GM18498 (cell line): ENCODE data around the gene WDR6.
"Not testable (repeated sequence)": the region's sequence is repeated elsewhere in the genome, so short reads cannot be mapped to it uniquely, and the experiment has no call there.

ENCODE experiments used
- ATAC-seq: cut with Tn5 transposase; IDR thresholded peaks from one replicate; pipeline ENCODE4 v1.9.1; 2021; ENCODE audit warnings: mild to moderate bottlenecking, moderate library complexity; ENCODE audit not compliant: unreplicated experiment

The WDR6 gene

DNA sequence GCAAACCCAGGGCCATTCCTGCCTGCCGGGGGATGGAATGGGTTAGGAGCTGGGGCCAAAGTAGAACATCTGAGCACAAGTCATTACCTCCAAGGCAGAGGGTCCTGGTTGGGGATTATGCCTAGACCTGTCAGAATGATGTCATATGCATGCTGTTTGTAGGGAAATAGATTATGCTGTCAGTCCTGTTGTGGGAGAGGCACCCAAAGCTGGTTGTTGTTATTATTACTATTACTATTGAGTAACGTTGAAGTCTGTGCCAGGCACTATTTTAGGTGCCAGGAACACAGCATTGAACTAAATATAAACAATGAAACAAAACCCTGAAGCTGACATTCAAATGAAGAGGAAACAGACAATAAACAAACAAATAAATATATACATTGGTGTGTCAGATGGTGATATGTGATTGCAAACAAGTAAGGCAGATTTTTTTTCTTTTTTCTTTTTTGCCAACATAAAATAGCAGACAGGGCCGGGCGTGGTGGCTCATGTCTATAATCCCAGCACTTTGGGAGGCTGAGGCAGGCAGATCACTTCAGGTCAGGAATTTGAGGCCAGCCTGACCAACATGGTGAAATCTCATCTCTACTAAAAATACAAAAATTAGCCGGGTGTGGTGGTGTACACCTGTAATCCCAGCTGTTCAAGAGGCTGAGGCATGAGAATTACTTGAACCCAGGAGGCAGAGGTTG, 15.2 kb upstream of the WDR6 start:
- no peak for ATAC-seq

DNA sequence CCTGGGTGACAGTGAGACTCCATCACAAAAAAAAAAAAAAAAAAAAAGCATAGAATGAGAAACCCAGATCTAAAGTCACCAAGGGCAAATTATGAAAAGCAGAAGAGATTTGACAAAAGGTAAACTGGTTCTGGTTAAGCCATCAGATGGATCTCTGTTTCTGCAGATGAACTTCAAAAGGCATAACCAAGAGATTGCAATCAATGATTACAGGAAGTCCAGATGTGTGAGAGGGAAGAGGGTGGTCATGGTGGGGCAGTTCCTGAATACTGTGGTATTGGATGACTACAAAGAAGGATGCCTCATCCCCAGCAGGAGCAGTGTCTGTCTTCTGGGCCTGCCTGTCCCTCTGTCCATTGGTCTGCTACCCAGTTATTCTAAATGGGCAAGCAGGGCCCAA, 13.4 kb upstream of the WDR6 start:
- no peak for ATAC-seq

DNA sequence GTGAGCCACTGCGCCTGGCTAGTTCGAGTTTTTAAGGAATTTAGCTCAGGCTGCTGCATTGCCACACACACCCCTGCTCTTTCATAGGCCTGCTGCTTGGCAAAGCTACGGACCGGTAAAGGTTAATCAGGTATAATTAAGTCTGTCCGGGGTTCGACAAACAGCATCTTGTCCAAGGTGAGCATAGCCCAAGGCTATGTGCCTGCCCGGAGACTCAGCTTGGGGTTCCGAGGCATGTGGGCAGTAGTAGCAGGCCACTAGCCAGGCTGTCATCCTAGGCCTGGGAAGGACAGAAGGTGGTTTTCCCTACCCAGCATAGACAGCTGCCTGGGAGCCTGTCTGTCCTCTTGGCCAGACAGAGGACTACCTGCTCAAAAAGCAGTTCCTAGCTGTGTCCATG, 10.6 kb upstream of the WDR6 start:
- no peak for ATAC-seq

DNA sequence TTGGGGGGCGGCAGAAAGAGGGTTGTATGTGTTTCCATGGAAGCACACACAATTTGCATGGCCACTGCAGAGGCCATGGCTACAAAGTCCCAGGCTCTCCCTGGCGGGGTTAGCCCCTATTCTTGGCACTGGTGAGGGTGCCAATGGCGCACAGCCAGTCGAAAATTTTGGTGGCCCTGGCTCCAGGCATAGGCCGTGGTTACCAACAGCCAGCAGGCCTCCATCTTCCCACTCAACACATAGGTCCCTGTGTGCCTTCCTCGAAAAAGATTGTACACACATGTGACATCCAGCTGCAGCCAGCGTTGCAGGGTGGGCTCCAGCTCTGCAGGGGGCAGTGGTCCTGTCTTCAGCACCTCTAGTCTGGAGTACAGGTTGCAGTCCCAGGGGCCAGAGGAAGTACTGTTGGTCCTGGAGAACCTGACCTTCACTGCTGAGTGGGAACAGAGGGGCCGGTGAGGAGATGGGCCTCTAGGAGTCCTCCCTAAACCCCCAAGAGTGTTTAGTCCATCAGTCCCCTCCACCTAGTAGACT, 10.0 kb upstream of the WDR6 start:
- no peak for ATAC-seq

DNA sequence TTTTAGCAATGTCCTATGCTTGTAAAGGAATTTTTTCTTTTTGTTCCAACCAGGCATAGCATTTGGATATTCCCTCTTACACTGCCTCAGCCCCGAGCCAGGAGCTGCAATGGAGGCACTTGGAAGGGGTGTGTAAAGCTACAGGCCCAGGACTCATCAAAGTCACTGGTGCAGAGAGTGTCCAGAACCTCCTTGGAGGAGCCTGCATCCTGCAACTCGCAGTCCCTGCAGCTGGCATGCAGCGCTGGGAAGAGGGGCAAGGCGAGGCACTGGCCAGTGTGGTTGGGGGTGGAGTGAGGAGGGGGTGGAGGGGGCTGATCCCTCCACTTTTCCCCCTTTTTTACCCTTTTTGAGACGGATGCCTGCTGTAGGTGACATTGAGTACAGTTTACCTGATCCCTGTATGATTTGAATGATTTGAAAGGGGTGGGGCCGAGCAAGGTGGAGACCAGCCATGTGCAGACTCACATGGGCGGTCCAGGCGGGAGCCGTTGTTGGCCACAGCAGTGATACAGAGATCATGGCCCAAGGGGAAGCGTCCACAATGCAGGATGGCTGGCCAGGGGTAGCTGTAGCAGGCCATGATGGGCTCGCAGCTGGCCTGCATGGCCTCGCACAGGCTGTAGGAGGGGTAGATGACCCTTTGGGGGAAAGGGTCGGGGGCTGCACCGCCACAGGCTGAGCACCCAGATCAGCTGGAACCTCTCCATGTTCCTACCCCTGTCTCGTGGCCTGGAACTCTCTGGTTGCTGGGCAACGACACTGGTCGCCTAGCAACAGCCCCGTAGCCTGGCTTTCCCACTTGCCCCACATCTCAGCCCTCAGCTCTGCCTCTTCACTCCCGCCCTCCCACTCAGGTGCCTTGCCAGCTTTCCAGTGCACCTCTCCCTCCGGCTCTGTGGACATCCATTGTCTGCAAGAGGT, 9.2 kb upstream of the WDR6 start:
- no peak for ATAC-seq

DNA sequence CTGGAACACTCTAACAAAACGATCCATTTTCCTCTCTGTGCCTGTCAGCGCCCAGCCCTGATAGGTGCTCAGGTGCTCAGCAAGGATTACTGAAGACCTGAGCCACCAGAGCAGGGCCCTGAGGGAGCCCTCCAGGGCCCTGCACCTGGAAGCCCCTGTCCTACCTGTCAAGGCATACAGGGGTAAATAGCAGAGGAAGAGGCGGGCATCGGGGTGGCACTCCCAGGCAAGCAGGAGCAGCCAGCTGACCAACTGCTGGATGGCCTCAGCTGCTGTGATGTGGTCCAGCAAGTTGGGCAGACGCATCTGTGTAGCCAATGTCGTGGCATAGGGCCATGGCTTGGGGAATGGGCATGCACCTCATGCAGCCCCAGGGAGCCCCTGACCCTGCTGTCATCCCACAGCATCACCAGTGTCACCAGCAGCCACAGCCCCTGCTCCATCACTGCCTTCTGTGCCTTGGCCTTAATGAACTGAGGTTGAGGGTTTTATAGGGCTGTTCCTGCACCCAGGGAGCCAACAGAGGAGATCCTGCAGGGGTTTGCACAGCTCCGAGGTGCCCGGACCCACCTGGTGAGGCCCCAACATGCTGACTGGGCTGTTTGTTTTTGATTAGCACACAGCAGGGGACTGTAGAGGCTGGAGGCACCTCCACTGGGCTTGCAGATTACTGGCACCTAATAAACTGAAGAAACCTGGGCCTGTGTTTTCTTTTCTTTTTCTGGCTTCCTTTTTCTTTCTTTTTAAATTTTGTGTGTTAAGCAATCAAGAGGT, 7.9 kb upstream of the WDR6 start:
- no peak for ATAC-seq

DNA sequence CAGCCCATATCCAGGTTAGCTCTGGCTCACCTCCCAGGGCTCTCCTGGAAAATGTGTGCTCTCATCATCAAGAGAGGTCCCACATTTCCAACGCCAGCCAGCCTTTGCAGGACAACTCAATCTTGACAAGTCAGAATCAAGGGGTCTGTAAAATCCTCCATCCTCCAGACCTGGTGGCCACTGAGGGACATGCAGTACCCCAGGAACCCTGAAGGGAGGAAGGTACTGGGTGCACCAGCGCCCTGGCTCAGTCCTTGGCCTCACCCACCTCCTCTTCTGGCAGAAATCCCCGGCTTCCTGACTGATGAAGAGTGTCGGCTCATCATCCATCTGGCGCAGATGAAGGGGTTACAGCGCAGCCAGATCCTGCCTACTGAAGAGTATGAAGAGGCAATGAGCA, 6.0 kb upstream of the WDR6 start:
- no peak for ATAC-seq

DNA sequence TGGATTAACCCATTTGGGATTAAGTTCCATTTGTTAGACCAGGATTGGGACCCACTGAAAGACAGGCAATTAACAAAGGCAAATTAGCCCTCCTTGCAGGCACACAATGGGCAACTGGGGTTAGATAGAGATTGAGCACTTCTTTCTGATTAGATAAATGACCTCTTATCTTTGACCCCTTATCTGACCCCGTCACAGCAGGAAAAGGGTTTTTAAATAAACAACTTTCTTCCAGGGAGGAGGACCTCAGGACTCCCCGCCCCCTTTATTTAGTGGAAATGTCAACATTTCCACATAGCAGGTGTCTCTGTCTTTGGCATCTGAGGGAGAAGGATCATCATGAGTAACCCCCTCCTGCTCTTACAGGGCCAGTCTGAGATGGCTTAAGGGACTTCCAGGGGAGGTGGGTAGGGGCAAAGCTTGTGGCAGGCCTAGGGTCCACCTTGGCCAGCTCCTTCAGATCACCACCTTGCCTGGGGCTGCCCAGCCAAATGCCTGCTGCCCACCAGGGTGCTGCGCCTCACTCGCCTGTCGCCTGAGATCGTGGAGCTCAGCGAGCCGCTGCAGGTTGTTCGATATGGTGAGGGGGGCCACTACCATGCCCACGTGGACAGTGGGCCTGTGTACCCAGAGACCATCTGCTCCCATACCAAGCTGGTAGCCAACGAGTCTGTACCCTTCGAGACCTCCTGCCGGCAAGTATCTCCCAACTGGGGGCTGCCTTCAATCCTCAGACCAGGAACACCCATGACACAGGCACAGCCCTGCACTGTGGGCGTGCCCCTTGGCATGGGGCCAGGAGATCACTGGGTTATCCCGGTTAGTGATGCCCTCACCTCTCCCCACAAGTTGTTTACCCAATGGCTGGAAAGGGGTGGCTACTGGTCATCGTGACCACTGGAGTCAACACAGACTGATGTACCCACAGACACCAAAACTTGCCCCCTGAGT, 2.6 kb upstream of the WDR6 start:
- ATAC-seq = no peak

DNA sequence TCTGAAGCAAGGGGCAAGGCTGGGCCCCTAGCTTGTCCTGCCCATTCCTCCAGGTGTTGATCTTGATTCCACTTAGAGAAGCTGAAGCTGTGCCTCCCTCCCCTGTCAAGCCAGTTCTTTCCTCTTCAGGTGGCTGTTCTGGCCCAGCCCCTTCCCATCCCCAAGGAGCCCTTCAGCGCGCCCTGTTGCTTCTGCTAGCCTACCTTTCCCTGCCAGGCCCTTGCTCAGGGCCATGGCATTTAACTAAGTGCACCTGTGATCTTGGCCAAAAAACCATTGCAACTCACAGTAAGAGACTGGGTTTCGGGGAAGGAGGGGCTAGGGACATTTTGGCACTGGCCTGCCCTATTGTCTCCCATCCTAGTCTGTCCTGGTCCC, 1.9 kb upstream of the WDR6 start:
- ATAC-seq = no peak

DNA sequence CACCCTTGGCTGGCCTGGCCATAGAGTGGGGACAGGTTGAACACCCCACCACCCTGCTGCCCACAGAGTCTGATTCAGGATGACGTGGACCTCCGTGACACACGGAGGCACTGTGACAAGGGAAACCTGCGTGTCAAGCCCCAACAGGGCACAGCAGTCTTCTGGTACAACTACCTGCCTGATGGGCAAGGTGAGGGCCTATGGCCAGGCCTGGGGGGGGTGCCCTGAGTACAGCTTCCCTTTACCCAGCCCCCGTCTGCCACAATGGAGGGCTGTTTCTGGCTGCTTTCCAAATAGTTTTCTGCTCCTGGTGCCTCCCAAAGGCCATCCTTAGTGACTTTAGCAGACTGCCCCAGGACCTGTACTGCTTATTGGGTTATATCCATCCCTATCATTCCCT, 1.2 kb upstream of the WDR6 start:
- no peak for ATAC-seq

DNA sequence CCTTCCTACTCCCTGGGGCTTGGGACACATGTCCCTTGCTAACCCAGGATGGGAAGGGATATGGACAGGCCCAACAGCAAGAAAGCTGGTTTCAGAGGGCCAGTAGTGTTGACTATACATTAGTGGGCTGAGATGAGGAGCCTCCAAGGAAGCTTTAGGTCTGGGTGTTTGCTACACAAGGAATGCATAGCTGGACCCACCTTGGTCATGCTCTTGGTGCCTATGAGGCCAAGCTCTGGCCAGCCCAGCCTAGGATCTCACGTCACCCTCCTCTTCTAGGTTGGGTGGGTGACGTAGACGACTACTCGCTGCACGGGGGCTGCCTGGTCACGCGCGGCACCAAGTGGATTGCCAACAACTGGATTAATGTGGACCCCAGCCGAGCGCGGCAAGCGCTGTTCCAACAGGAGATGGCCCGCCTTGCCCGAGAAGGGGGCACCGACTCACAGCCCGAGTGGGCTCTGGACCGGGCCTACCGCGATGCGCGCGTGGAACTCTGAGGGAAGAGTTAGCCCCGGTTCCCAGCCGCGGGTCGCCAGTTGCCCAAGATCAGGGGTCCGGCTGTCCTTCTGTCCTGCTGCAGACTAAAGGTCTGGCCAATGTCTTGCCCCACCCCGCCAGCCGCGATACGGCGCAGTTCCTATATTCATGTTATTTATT, 653 bp upstream of the WDR6 start:
- ATAC-seq = peak; percentile 9

DNA sequence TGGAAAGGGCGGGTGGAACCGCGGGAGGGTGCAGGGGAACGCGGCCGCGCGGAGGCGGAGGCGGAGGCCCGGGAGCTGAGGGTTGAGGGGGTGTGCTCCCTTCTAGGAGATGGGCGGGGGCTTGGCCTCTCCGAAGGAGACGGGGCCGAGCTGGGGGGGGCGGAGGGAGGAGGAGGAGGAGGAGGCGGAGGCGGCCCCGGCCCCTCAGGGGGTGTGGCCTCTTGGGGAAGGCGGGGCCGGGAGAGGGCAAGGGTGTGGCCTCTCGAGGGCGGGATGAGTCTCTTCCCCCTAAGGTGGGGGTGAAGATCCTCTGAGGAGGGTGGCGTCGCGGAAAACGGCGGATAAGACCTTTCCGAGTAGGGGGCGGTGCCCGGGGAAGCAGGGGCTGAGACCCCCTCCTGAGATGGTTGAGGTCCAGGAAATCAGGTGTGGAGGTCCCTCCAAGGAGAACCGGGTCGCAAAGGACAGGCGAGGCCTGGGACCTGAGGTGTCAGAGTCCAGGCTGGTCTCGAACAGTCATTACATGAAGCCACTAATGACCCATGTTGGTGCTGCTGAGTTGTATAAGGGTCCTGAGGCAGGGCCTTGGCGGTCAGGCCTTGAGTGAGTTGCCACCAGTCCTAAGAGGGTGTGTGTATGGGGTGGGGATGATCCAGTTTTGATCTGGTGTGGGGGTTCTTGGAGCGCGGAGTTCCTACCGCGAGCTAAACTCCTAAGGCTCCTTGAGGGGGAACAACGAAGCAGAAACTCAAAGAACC, 759 bp downstream of the WDR6 start:
- peak; percentile 37 for ATAC-seq

DNA sequence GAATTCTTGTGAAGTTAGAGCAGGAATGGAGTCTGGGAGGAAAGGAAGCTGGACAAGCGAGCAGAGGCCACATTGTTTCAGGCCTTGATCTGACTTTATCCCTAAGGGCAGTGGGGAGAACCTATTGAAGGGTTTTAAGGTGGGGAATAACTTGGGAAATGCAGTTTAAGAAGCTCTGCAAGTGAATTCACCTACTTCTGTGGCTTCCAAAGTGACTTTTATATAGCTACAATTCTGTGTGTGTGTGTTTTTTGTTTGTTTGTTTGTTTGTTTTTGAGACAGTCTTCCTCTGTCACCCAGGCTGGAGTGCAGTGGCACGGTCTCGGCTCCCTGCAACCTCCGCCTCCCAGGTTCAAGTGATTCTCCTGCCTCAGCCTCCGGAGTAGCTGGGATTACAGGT, 1.4 kb downstream of the WDR6 start:
- ATAC-seq = not testable (repeated sequence)

DNA sequence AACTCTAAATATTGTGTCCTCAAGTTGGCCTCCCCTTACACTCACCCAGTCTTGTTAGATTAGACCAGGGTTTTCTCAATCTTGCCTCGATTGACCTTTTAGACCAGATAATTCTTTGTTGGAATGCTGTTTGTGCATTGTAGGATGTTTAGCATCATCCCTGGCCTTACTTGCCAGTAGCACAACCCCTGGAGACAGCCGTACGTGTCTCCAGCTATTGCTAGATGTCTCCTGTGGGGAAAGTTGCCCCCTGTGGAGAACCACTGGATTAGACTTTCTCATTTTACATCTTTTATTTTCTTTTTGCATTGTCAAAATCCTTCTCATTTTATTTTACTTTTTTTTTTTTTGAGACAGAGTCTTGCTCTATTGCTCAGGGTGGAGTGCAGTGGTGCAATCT, 2.2 kb downstream of the WDR6 start:
- no peak for ATAC-seq

DNA sequence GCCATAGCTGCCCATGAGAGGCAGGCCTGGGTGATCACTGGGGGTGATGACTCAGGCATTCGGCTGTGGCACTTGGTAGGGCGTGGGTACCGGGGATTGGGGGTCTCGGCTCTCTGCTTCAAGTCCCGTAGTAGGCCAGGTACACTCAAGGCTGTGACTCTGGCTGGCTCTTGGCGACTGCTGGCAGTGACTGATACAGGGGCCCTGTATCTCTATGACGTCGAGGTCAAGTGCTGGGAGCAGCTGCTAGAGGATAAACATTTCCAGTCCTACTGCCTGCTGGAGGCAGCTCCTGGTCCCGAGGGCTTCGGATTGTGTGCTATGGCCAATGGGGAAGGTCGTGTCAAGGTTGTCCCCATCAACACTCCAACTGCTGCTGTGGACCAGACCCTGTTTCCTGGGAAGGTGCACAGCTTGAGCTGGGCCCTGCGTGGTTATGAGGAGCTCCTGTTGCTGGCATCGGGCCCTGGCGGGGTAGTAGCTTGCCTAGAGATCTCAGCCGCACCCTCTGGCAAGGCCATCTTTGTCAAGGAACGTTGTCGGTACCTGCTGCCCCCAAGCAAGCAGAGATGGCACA, 5.3 kb downstream of the WDR6 start:
- ATAC-seq = no peak

DNA sequence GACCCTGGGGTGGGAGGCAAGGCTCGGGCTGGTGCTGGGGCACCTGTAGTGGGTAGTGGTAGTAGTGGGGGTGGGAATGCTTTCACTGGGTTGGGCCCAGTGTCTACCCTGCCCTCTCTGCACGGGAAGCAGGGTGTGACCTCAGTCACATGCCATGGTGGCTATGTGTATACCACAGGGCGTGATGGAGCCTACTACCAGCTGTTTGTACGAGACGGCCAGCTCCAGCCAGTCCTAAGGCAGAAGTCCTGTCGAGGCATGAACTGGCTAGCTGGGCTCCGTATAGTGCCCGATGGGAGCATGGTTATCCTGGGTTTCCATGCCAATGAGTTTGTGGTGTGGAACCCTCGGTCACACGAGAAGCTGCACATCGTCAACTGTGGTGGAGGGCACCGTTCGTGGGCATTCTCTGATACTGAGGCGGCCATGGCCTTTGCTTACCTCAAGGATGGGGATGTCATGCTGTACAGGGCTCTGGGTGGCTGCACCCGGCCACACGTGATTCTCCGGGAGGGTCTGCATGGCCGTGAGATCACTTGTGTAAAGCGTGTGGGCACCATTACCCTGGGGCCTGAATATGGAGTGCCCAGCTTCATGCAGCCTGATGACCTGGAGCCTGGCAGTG, 6.0 kb downstream of the WDR6 start:
- ATAC-seq = no peak

DNA sequence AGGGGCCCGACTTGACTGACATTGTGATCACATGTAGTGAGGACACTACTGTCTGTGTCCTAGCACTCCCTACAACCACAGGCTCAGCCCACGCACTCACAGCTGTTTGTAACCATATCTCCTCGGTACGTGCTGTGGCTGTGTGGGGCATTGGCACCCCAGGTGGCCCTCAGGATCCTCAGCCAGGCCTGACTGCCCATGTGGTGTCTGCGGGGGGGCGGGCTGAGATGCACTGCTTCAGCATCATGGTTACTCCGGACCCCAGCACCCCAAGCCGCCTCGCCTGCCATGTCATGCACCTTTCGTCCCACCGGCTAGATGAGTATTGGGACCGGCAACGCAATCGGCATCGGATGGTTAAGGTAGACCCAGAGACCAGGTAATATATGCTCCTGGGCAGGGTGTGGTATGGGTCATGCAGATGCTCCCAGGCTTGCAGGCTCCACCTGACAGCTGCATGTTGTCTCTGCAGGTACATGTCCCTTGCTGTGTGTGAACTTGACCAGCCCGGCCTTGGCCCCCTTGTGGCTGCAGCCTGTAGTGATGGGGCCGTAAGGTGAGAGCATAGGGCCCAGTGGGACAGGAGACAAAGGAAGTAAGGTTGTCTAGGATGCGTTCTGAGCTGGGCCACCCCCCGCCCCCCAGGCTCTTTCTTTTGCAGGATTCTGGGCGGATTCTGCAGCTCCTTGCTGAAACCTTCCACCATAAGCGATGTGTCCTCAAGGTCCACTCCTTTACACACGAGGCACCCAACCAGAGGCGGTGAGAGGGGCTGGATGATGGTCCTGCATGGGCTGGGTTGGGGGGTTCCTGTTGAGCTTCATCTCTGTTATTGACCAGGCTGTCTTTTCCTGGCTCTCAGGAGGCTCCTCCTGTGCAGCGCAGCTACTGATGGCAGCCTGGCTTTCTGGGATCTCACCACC, 6.8 kb downstream of the WDR6 start:
- ATAC-seq = no peak
